IMR-90 (cell line): ENCODE measurements around the gene SBF2. TPM values are rescaled to one million over a fixed set of nuclear protein-coding genes. Genes with fewer than 3 reads are reported as not detected.

ENCODE experiments used
- BHLHE40 ChIP-seq: fragments of 150-350 bp; IDR thresholded peaks from 2 replicates; pipeline ENCODE4 v1.6.1; 2016; ENCODE audit warnings: mild to moderate bottlenecking, low read depth, low read length
- CHD1 ChIP-seq: IDR thresholded peaks from 2 replicates; pipeline ENCODE4 v1.6.1; 2012; ENCODE audit warnings: low read depth, low read length, improper control_type of control experiment
- RAD21 ChIP-seq: IDR thresholded peaks from 2 replicates; pipeline ENCODE4 v1.6.1; 2012; ENCODE audit warnings: low read length, improper control_type of control experiment
- polyA plus RNA-seq, 3 experiments: library from polyadenylated mRNA; depleted of rRNA; stranded (reverse); fragments of >200 nt; gene quantifications; 2 replicates each; pipeline ENCODE4 v1.2.3, GENCODE V29; 2012; ENCODE audit warnings: low replicate concordance in 1 of 3
- total RNA-seq: library from RNA; depleted of rRNA; stranded (reverse); fragments of >200 nt; gene quantifications from 2 replicates; pipeline ENCODE4 v1.2.3, GENCODE V29; 2012

Gene SBF2
- total and polyA plus RNA-seq, 2 of the 4 experiments (the other 2 are of a cell fraction) = 23.8 to 51.8 TPM

GRCh38 chr11:9758637-9759518 is 535.1 kb downstream of the SBF2 start (continued):
- TF ChIP-seq CHD1 = no peak
- no peak for TF ChIP-seq BHLHE40
- TF ChIP-seq RAD21 = peak; percentile 39
